Measurements from ENCODE around the gene LMO4. TPM values are rescaled to one million over a fixed set of nuclear protein-coding genes. Genes with fewer than 3 reads are reported as not detected.

The LMO4 gene
- total and polyA plus RNA-seq, 2 of the 13 experiments (the other 11 are each of a cell fraction or from before 2014, with no cell fraction given) = 19.3 to 49.9 TPM

GRCh38 chr1:87335175-87335884 lies 6.7 kb downstream of the LMO4 start (continued):
- no peak for TF ChIP-seq CBFB (CRISPR knock-in tag; IDR thresholded peaks at IDR 0.05)
- no peak for TF ChIP-seq PHF20 (CRISPR knock-in tag; IDR thresholded peaks at IDR 0.05)
- TF ChIP-seq, protein P1, sequence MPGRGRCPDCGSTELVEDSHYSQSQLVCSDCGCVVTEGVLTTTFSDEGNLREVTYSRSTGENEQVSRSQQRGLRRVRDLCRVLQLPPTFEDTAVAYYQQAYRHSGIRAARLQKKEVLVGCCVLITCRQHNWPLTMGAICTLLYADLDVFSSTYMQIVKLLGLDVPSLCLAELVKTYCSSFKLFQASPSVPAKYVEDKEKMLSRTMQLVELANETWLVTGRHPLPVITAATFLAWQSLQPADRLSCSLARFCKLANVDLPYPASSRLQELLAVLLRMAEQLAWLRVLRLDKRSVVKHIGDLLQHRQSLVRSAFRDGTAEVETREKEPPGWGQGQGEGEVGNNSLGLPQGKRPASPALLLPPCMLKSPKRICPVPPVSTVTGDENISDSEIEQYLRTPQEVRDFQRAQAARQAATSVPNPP (CRISPR knock-in tag; IDR thresholded peaks at IDR 0.05) = no peak
- peak; percentile 41; the same call in 1 of the 2 replicates for TF ChIP-seq HOXA3 (CRISPR knock-in tag; IDR thresholded peaks at IDR 0.05)
- no peak for TF ChIP-seq ZNF232 (CRISPR knock-in tag; IDR thresholded peaks at IDR 0.05; ENCODE audit: borderline replicate concordance)
- TF ChIP-seq STAG1 (CRISPR knock-in tag; IDR thresholded peaks at IDR 0.05) = peak; percentile 30
- no peak for TF ChIP-seq NFYC (CRISPR knock-in tag; IDR thresholded peaks at IDR 0.05)
- no peak for TF ChIP-seq ZNF557 (CRISPR knock-in tag; IDR thresholded peaks at IDR 0.05)
- TF ChIP-seq ZNF235 (CRISPR knock-in tag; IDR thresholded peaks at IDR 0.05; ENCODE audit: borderline replicate concordance) = no peak
- TF ChIP-seq, protein P2, sequence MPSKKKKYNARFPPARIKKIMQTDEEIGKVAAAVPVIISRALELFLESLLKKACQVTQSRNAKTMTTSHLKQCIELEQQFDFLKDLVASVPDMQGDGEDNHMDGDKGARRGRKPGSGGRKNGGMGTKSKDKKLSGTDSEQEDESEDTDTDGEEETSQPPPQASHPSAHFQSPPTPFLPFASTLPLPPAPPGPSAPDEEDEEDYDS (CRISPR knock-in tag; IDR thresholded peaks at IDR 0.05) = no peak
- peak; percentile 69 for TF ChIP-seq GABPB1 (CRISPR knock-in tag; IDR thresholded peaks at IDR 0.05)
- no peak for TF ChIP-seq NFIC (IDR thresholded peaks at IDR 0.05; ENCODE audit: low read length)
- no peak for TF ChIP-seq KAT2B (IDR thresholded peaks at IDR 0.05; ENCODE audit: borderline replicate concordance, low read depth, low read length)
- TF ChIP-seq ZNF263 (CRISPR knock-in tag; IDR thresholded peaks at IDR 0.05) = peak; percentile 19; the same call in 1 of the 2 replicates
- TF ChIP-seq, protein P3, sequence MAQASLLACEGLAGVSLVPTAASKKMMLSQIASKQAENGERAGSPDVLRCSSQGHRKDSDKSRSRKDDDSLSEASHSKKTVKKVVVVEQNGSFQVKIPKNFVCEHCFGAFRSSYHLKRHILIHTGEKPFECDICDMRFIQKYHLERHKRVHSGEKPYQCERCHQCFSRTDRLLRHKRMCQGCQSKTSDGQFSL (CRISPR knock-in tag; IDR thresholded peaks at IDR 0.05) = peak; percentile 66; the same call in 1 of the 2 replicates
- peak; percentile 37; the same call in 1 of the 2 replicates for TF ChIP-seq GABPA (IDR thresholded peaks at IDR 0.05; ENCODE audit: low read depth, low read length)
- peak; percentile 38; the same call in 1 of the 2 replicates for TF ChIP-seq GABPA (CRISPR knock-in tag; IDR thresholded peaks at IDR 0.05; ENCODE audit: low read depth)
- no peak for TF ChIP-seq KAT7 (CRISPR knock-in tag; IDR thresholded peaks at IDR 0.05; ENCODE audit: borderline replicate concordance)
- peak; percentile 52; the same call in 1 of the 2 replicates for TF ChIP-seq RBFOX2 (IDR thresholded peaks at IDR 0.05; ENCODE audit: low read depth, low read length)
- no peak for TF ChIP-seq ZNF788 (CRISPR knock-in tag; IDR thresholded peaks at IDR 0.05; ENCODE audit: borderline replicate concordance)
- no peak for TF ChIP-seq ZNF446 (CRISPR knock-in tag; IDR thresholded peaks at IDR 0.05)
- TF ChIP-seq ZNF143 (CRISPR knock-in tag; IDR thresholded peaks at IDR 0.05) = no peak
- TF ChIP-seq PATZ1 (CRISPR knock-in tag; IDR thresholded peaks at IDR 0.05) = peak; percentile 80
- TF ChIP-seq ZMAT3 (CRISPR knock-in tag; conservative IDR thresholded peaks at IDR 0.05) = no peak
- no peak for TF ChIP-seq SMC3 (IDR thresholded peaks at IDR 0.05; ENCODE audit: low read length)
- no peak for TF ChIP-seq ZNF225 (CRISPR knock-in tag; IDR thresholded peaks at IDR 0.05)
- TF ChIP-seq HNRNPLL (IDR thresholded peaks at IDR 0.05; ENCODE audit: low read depth, low read length, poor library complexity, severe bottlenecking) = no peak
- TF ChIP-seq, protein P4, sequence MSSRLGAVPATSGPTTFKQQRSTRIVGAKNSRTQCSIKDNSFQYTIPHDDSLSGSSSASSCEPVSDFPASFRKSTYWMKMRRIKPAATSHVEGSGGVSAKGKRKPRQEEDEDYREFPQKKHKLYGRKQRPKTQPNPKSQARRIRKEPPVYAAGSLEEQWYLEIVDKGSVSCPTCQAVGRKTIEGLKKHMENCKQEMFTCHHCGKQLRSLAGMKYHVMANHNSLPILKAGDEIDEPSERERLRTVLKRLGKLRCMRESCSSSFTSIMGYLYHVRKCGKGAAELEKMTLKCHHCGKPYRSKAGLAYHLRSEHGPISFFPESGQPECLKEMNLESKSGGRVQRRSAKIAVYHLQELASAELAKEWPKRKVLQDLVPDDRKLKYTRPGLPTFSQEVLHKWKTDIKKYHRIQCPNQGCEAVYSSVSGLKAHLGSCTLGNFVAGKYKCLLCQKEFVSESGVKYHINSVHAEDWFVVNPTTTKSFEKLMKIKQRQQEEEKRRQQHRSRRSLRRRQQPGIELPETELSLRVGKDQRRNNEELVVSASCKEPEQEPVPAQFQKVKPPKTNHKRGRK (CRISPR knock-in tag; IDR thresholded peaks at IDR 0.05) = no peak
